GM12878 (cell line): ENCODE data around the gene NOS2. TPM values are rescaled to one million over a fixed set of nuclear protein-coding genes. Genes with fewer than 3 reads are reported as not detected.

Experiments used
- ATAC-seq: fragments of 200-7000 bp; cut with Tn5 transposase; 3 replicates; pipeline ENCODE4 v1.9.1; 2020; ENCODE audit warnings: mild to moderate bottlenecking, moderate library complexity
- BruUV-seq: library from RNA; stranded (reverse); fragments of 400-500 nt; replicated peaks from 2 replicates; lab custom pipeline; 2021; lab: Mats Ljungman, UMichigan
- CTCF ChIA-PET: fragments of 300-600 bp; sonication (Branson Sonifier 250); formaldehyde crosslinking; extraction: SDS; loops from one replicate; lab custom pipeline; 2021; ENCODE audit warnings: inconsistent platforms; lab: Yijun Ruan, JAX
- POLR2A ChIA-PET: fragments of 350-600 bp; formaldehyde crosslinking; extraction: SDS; loops from one replicate; lab custom pipeline; 2021; ENCODE audit warnings: inconsistent platforms; lab: Charles Lee
- RAD21 ChIA-PET: fragments of 300-600 bp; sonication (Branson Sonifier 250); formaldehyde crosslinking; loops from one replicate; lab custom pipeline; 2023; ENCODE audit warnings: antibody characterized with exemption; ENCODE audit not compliant: unreplicated experiment; lab: Charles Lee
- SMC1A ChIA-PET: fragments of 300-600 bp; sonication (Branson Sonifier 250); formaldehyde crosslinking; loops from one replicate; lab custom pipeline; 2023; ENCODE audit not compliant: unreplicated experiment, uncharacterized antibody; lab: Charles Lee
- DNase-seq: peaks from one replicate; pipeline ENCODE4 v3.0.0-alpha.2; 2011; ENCODE audit warnings: low read depth, low spot score
- FAIRE-seq: peaks from 3 replicates; lab custom pipeline; 2011; peaks lifted over from hg19 to GRCh38; lab: Jason Lieb, UNC
- H2AFZ ChIP-seq: 2 replicates; pipeline ENCODE4 v1.6.0; 2011; ENCODE audit warnings: low read depth, low read length, control low read depth; ENCODE audit not compliant: control insufficient read depth
- H3K27ac ChIP-seq: 2 replicates; pipeline ENCODE4 v1.5.1; 2011; ENCODE audit warnings: control low read depth; ENCODE audit not compliant: control insufficient read depth, insufficient read depth
- H3K27me3 ChIP-seq, 2 experiments: replicated peaks in 1 of 2; 2 replicates each; pipeline versions ENCODE4 v1.6.0 to v1.6.1; 2011; ENCODE audit warnings: low read length in 1 of 2; ENCODE audit not compliant: control insufficient read depth in 2 of 2, insufficient read depth in 2 of 2
- H3K36me3 ChIP-seq, 2 experiments: 2 replicates each; pipeline ENCODE4 v1.5.1; 2011; ENCODE audit warnings: low read length in 1 of 2; ENCODE audit not compliant: control insufficient read depth in 2 of 2, insufficient read depth in 2 of 2
- H3K4me1 ChIP-seq: 2 replicates; pipeline ENCODE4 v1.6.1; 2011; ENCODE audit warnings: mild to moderate bottlenecking, low read length, moderate library complexity, mixed read lengths; ENCODE audit not compliant: control insufficient read depth, insufficient read depth
- H3K4me2 ChIP-seq: 2 replicates; pipeline ENCODE4 v1.6.0; 2011; ENCODE audit warnings: control low read depth; ENCODE audit not compliant: control insufficient read depth, insufficient read depth
- H3K4me3 ChIP-seq: fragments of 200-600 bp; sonication (generic); 2 replicates; pipeline ENCODE4 v1.5.1; 2016
- H3K79me2 ChIP-seq: 2 replicates; pipeline ENCODE4 v1.6.0; 2011; ENCODE audit warnings: low read length; ENCODE audit not compliant: control insufficient read depth, insufficient read depth
- H3K9ac ChIP-seq: 2 replicates; pipeline ENCODE4 v1.8.0; 2011; ENCODE audit warnings: low read length, control low read depth, mixed read lengths; ENCODE audit not compliant: control insufficient read depth, insufficient read depth
- H3K9me3 ChIP-seq: replicated peaks from 3 replicates; pipeline ENCODE4 v1.5.1; 2011; ENCODE audit warnings: mild to moderate bottlenecking, low read length; ENCODE audit not compliant: control insufficient read depth, insufficient read depth
- H4K20me1 ChIP-seq: 2 replicates; pipeline ENCODE4 v1.6.0; 2011; ENCODE audit not compliant: control insufficient read depth, insufficient read depth
- BHLHE40 ChIP-seq, 2 experiments: fragments of 450-650 bp in 1 of 2; IDR thresholded peaks; 2 replicates each; pipeline ENCODE4 v1.6.1; 2011 to 2017; ENCODE audit warnings: low read depth in 2 of 2, borderline replicate concordance in 1 of 2, improper control_type of control experiment in 1 of 2, low read length in 1 of 2, mild to moderate bottlenecking in 1 of 2
- CHD4 ChIP-seq: fragments of 200-600 bp; sonication (generic); IDR thresholded peaks from 2 replicates; pipeline ENCODE4 v1.6.1; 2016; ENCODE audit warnings: mild to moderate bottlenecking
- EZH2 ChIP-seq: IDR thresholded peaks from 2 replicates; pipeline ENCODE4 v1.6.1; 2012; ENCODE audit warnings: low read depth, mild to moderate bottlenecking, control low read depth, inconsistent platforms, low read length, borderline replicate concordance; ENCODE audit not compliant: control insufficient read depth
- FOXK2 ChIP-seq: fragments of 450-650 bp; IDR thresholded peaks from 2 replicates; pipeline ENCODE4 v1.6.1; 2017; ENCODE audit warnings: mild to moderate bottlenecking, moderate library complexity
- IKZF2 ChIP-seq, 2 experiments: fragments of 450-650 bp; IDR thresholded peaks; 2 replicates each; pipeline ENCODE4 v1.6.1; 2017; ENCODE audit warnings: mild to moderate bottlenecking in 2 of 2, moderate library complexity in 2 of 2
- JUND ChIP-seq: IDR thresholded peaks from 2 replicates; pipeline ENCODE4 v1.6.1; 2012; ENCODE audit warnings: low read depth, mild to moderate bottlenecking, low read length, improper control_type of control experiment, moderate library complexity
- KAT2A ChIP-seq: conservative IDR thresholded peaks from 2 replicates; pipeline ENCODE4 v1.6.1; 2011; ENCODE audit warnings: low read depth, low read length; ENCODE audit not compliant: control insufficient read depth
- KDM1A ChIP-seq: fragments of 200-600 bp; sonication (generic); IDR thresholded peaks from 2 replicates; pipeline ENCODE4 v1.6.1; 2016; ENCODE audit warnings: borderline replicate concordance
- MYB ChIP-seq: fragments of 150-350 bp; IDR thresholded peaks from 2 replicates; pipeline ENCODE4 v1.6.1; 2014; ENCODE audit warnings: mild to moderate bottlenecking, low read depth, low read length, borderline replicate concordance
- NKRF ChIP-seq: fragments of 450-650 bp; conservative IDR thresholded peaks from 2 replicates; pipeline ENCODE4 v1.6.1; 2017; ENCODE audit warnings: mild to moderate bottlenecking, moderate library complexity
- NR2C2 ChIP-seq: IDR thresholded peaks from 2 replicates; pipeline ENCODE4 v1.6.1; 2011; ENCODE audit warnings: borderline replicate concordance, low read depth; ENCODE audit not compliant: control insufficient read depth, insufficient read length
- RELA ChIP-seq: fragments of 450-650 bp; IDR thresholded peaks from 2 replicates; pipeline ENCODE4 v1.8.0; 2014; ENCODE audit warnings: borderline replicate concordance; ENCODE audit not compliant: partially characterized antibody
- RUNX3 ChIP-seq: IDR thresholded peaks from 2 replicates; pipeline ENCODE4 v1.6.1; 2012; ENCODE audit warnings: low read length, inconsistent platforms
- SIN3A ChIP-seq: IDR thresholded peaks from 2 replicates; pipeline ENCODE4 v1.6.1; 2012; ENCODE audit warnings: low read depth, low read length, improper control_type of control experiment
- SMAD5 ChIP-seq: IDR thresholded peaks from 2 replicates; pipeline ENCODE4 v1.6.1; 2016; ENCODE audit warnings: antibody characterized with exemption, low read depth
- ZNF217 ChIP-seq: fragments of 450-650 bp; IDR thresholded peaks from 2 replicates; pipeline ENCODE4 v1.6.1; 2017; ENCODE audit warnings: antibody characterized with exemption, mild to moderate bottlenecking
- WGBS: methylation state at CpG from one replicate; pipeline ENCODE4 v1.1.6; 2016; ENCODE audit warnings: low lambda C conversion rate; ENCODE audit not compliant: insufficient replicate concordance, insufficient coverage; ENCODE audit errors: missing lambda C conversion rate; 5-methylcytosine and 5-hydroxymethylcytosine counted together
- in situ Hi-C: fragments of 300-500 bp; cut with MboI; formaldehyde crosslinking; loops from 9 replicates; pipeline ENCODE4 v1.14.3; 2018; ENCODE audit warnings: mixed read lengths
- intact Hi-C: fragments of 100-400 bp; cut with micrococcal nuclease; formaldehyde crosslinking; loops from one replicate; pipeline ENCODE4 v1.14.2; 2022; ENCODE audit not compliant: unreplicated experiment
- polyA plus RNA-seq, 11 experiments: library from polyadenylated mRNA; depleted of rRNA in 4 of 11; unstranded in 6 of 11; stranded (reverse) in 5 of 11; fragments of >200 nt; fragmentation: Nextera tagmentation in 4 of 11; fragmentation: Illumina TruSeq in 1 of 11; extraction: Ambion mirVana in 4 of 11; extraction: Trizol in 1 of 11; gene quantifications; 1 replicate in 1 of 11; 2 replicates in 10 of 11; pipeline versions ENCODE4 v1.2.1 to v1.2.3, GENCODE V29; 2011 to 2016; ENCODE audit warnings: inconsistent platforms in 2 of 11, missing spikeins in 2 of 11, low read depth in 1 of 11
- total RNA-seq, 4 experiments: library from RNA; depleted of rRNA in 3 of 4; stranded (reverse); fragments of >200 nt in 3 of 4; fragmentation: Illumina TruSeq in 1 of 4; extraction: Trizol in 1 of 4; gene quantifications; 2 replicates each; pipeline versions ENCODE4 v1.2.1 to v1.2.3, GENCODE V29; 2013 to 2021
- TF ChIP-seq, protein P1 (sequence below): fragments of 450-650 bp; IDR thresholded peaks from 2 replicates; pipeline ENCODE4 v1.6.1; 2017; ENCODE audit warnings: mild to moderate bottlenecking, low read depth, inconsistent platforms; ENCODE audit not compliant: poor library complexity, severe bottlenecking
- TF ChIP-seq, protein P2 (sequence below): IDR thresholded peaks from 2 replicates; pipeline ENCODE4 v1.6.1; 2011; ENCODE audit warnings: mild to moderate bottlenecking, low read depth, low read length, moderate library complexity; ENCODE audit not compliant: insufficient replicate concordance
- TF ChIP-seq, protein P3 (sequence below): IDR thresholded peaks from 2 replicates; pipeline ENCODE4 v1.6.1; 2012; ENCODE audit warnings: low read depth, low read length, improper control_type of control experiment

NOS2 gene
- total and polyA plus RNA-seq, 10 of the 15 experiments (the other 5 are each of a cell fraction or from before 2014, with no cell fraction given), result 0.01 to 0.05 (median 0.01) TPM; not detected in 7

DNA sequence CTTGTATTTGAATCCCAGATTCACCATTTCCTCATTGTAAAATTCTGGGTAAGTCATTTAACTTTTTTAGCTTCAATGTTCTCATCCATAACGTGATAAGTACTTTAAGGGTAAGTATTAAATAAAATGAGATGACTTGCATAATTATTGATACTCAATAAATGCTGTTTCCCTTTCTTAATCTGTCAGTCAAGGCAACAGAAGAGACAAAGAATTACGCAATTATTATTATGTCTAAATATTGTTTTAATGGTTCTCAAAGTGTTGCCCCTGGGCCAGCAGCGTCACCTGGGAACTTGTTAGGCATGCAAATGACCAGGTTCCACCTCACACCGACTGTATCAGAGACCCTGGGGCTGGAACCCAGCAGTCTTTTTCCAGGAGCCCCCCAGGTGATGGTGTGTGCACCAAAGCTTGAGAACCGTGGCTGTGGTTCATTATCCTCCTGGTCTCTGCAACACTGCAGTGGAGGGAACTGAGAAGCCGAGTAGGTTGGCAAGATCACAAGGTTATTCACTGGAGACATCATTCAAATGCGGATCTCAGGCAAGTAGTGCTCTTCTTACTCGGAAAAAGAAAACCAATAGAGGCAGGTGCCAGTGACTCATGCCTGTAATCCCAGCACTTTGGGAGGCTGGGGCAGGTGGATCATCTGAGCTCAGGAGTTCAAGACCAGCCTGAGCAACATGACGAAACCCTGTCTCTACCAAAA lies 49.3 kb upstream of the NOS2 start:
- ATAC-seq (no peak), DNase-seq (no peak), FAIRE-seq (no peak)
- H3K4me3 ChIP-seq, result no peak overlapping the region
- no peak overlapping the region for H3K9ac ChIP-seq
- H3K27me3 ChIP-seq, result no peaks in the 10 kb centered on the region
- H3K36me3 ChIP-seq, result no peaks in the 10 kb centered on the region
- no peak overlapping the region for H2AFZ ChIP-seq
- in situ Hi-C loops, result no loop called here
- H3K9me3 ChIP-seq, result no peaks in the 10 kb centered on the region; the same call in 2 of the 3 replicates
- CTCF ChIA-PET, result interaction anchor here (0.9 to 3.1 kb wide), 3 partner anchors 9 to 30 kb away, joined by 3 to 13 read pairs (median 3); no protein-coding TSS in a partner anchor
- RAD21 ChIA-PET, result no interaction called here
- no peaks in the 10 kb centered on the region for H3K79me2 ChIP-seq
- H3K4me1 ChIP-seq, result peaks cover 3% of the 10 kb centered on the region; the same call in 1 of the 2 replicates
- intact Hi-C loops, result no loop called here
- POLR2A ChIA-PET, result no interaction called here
- no peaks in the 10 kb centered on the region for H4K20me1 ChIP-seq
- H3K4me2 ChIP-seq, result no peak overlapping the region
- 24% methylated on average over 9 of the region's 9 CpGs for WGBS
- H3K27ac ChIP-seq, result no peak overlapping the region
- SMC1A ChIA-PET, result interaction anchor here (1.5 to 3.0 kb wide), 2 partner anchors 13 to 42 kb away, joined by 4 to 11 read pairs; no protein-coding TSS in a partner anchor
- BruUV-seq, result no TSS peak
- TF ChIP-seq NKRF (no peak), KAT2A (no peak), RUNX3 (no peak), NR2C2 (no peak), FOXK2 (no peak), MYB (no peak), IKZF2 (IDR thresholded peaks at IDR 0.05) (no peak), BHLHE40 (IDR thresholded peaks at IDR 0.05; ENCODE audit: borderline replicate concordance in 1 of 2, low read depth in 2 of 2, low read length in 1 of 2) (no peak), SMAD5 (no peak), RELA (no peak), EZH2 (no peak), JUND (no peak), KDM1A (no peak), ZNF217 (no peak), SIN3A (no peak), CHD4 (no peak)
- TF ChIP-seq, protein P1, sequence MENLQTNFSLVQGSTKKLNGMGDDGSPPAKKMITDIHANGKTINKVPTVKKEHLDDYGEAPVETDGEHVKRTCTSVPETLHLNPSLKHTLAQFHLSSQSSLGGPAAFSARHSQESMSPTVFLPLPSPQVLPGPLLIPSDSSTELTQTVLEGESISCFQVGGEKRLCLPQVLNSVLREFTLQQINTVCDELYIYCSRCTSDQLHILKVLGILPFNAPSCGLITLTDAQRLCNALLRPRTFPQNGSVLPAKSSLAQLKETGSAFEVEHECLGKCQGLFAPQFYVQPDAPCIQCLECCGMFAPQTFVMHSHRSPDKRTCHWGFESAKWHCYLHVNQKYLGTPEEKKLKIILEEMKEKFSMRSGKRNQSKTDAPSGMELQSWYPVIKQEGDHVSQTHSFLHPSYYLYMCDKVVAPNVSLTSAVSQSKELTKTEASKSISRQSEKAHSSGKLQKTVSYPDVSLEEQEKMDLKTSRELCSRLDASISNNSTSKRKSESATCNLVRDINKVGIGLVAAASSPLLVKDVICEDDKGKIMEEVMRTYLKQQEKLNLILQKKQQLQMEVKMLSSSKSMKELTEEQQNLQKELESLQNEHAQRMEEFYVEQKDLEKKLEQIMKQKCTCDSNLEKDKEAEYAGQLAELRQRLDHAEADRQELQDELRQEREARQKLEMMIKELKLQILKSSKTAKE, result no peak
- TF ChIP-seq, protein P2, sequence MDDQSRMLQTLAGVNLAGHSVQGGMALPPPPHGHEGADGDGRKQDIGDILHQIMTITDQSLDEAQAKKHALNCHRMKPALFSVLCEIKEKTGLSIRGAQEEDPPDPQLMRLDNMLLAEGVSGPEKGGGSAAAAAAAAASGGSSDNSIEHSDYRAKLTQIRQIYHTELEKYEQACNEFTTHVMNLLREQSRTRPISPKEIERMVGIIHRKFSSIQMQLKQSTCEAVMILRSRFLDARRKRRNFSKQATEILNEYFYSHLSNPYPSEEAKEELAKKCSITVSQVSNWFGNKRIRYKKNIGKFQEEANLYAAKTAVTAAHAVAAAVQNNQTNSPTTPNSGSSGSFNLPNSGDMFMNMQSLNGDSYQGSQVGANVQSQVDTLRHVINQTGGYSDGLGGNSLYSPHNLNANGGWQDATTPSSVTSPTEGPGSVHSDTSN, result no peak
- TF ChIP-seq, protein P3, sequence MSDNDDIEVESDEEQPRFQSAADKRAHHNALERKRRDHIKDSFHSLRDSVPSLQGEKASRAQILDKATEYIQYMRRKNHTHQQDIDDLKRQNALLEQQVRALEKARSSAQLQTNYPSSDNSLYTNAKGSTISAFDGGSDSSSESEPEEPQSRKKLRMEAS, result no peak
